ENCODE measurements around the gene TWNK.

TWNK gene

GRCh38 chr10:100997360-100998182 lies 10.2 kb downstream of the TWNK start:
- DNase-seq = peak; percentile 78

- DNase-seq = peak; percentile 78
Measured at GRCh38 chr10:100998183-100998990, 11.0 kb downstream of the TWNK start.

DNA sequence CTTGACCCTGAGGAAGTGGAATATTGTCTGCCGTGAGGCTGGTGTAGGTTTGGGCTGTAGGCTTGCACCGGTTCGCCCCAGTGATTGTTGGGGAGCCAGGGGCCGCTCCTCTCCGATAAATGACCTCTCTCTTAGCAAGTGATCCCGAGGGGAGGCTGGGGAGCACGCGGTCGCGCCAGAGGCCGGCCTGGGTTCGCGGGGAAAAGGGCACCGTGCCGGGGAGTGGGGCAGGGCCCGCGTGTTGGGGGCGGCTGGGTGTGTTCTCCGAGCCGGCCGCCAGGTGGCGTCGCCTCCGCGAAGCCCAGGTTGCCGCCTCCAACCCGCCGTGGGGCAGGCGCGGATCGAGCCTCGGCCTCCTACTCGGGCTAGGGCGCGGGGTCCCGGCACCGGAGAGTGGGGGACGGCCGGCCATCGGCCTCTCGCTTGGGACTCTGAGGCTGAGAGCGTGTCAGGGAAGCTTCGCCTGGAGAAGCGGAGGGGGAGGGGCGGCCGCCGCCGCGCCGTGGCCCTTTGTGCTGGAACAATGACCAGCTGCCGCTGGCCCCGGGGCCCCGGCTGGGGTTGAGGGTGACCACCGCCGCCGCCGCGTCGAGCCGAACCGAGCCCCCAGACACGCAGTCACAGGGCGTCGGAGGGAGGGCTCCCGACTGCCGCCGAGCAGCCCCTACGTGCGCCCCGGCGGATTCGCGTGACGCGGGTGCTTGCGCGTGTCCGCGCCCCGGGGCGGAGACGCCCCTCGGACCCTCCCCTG lies 11.8 kb downstream of the TWNK start:
- peak; percentile 56 for DNase-seq

GRCh38 chr10:100999742-101000126 lies 12.4 kb downstream of the TWNK start, which contains the start of gene LZTS2:
Gene LZTS2, plus strand, starts transcription at chr10:100999808. Its CDS starts 2,731 bp downstream, at chr10:101002539.
- DNase-seq = no peak

DNA sequence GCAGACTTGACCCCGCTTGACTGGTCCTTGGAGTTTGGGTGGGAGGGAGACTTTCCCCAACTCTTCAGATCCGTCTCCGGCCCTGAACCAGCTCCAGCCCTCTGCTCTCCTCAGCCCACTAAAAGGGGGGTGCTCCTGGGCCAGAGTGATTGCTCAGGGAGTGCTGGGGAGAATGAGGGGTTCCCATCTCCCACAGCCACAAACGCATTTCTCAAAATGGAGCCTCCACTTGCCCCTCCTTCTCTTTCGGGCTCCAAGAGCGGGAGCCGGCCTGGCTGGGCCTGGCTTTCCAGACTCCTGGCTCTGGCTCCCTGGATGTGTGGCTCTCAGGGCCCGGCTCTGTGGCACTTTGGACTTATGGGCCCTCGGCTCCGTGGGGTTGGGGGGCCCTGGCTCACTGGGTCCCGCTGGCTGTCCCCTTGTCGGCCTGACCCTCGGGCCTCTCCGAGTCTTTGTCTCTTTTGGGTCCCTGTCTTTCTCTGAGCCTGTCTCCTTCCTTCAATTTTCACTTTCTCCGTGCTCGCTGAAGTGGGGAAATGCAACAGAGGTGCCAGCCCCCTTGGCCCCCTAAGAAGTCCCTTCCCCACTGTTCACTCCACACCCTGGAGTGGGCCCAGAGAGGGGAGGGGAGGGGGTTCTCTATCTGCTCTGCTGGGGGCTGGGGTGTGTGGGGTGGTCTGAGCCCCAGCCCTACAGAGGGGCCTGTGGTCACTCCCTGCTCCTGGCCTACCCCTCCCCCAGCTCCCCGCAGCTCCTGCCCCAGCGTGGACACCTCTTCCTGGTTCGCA lies 13.0 kb downstream of the TWNK start:
- peak; percentile 49 for DNase-seq

GRCh38 chr10:101000915-101001658 lies 13.7 kb downstream of the TWNK start:
- DNase-seq = peak; percentile 90

DNA sequence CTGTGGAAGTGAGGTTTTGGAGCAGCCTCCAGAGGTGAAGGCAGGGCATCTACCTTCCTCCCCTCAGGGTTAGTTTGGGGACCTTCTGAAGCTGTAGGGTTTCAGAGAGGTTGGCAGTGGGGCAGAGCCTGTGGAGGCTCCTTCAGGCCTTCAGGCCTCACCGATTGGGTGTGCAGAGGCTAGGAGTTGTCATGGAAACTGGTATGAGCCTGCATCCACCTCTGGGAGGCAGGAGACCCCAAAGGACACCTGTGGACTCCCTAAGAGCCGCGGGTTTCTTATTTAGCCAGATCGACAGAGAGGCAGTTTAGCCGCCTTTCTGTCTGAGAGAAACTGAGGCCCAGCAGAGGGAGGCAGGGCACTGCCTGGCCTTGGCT lies 14.3 kb downstream of the TWNK start:
- no peak for DNase-seq

DNA sequence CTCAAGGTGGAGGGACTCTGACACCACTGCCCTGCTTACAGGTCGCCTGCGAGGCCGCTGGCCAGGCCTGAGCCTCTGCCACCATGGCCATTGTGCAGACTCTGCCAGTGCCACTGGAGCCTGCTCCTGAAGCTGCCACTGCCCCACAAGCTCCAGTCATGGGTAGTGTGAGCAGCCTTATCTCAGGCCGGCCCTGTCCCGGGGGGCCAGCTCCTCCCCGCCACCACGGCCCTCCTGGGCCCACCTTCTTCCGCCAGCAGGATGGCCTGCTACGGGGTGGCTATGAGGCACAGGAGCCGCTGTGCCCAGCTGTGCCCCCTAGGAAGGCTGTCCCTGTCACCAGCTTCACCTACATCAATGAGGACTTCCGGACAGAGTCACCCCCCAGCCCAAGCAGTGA lies 15.1 kb downstream of the TWNK start:
- DNase-seq = no peak

DNA sequence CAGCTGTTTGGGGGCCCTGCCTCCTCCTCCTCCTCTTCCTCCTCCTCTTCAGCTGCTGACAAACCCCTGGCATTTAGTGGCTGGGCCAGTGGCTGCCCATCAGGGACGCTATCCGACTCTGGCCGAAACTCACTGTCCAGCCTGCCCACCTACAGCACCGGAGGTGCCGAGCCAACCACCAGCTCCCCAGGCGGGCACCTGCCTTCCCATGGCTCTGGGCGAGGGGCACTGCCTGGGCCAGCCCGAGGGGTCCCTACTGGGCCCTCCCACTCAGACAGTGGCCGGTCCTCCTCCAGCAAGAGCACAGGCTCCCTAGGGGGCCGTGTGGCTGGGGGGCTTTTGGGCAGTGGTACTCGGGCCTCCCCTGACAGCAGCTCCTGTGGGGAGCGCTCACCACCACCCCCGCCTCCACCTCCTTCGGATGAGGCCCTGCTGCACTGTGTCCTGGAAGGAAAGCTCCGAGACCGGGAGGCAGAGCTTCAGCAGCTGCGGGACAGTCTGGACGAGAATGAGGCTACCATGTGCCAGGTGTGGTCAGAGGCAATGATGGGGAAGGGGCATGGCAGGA lies 16.4 kb downstream of the TWNK start:
- DNase-seq = no peak

DNA sequence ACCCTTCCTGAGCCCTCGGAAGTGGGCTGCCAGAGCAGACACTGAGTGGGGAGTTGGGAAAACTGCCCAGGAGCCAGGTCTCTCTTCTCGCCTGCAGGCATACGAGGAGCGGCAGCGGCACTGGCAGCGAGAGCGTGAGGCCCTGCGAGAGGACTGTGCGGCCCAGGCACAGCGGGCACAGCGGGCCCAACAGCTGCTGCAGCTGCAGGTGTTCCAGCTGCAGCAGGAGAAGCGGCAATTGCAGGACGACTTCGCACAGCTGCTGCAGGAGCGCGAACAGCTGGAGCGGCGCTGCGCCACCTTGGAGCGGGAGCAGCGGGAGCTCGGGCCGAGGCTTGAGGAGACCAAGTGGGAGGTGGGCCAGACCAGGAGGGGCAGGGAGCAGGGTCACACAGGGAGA lies 18.0 kb downstream of the TWNK start:
- no peak for DNase-seq

DNA sequence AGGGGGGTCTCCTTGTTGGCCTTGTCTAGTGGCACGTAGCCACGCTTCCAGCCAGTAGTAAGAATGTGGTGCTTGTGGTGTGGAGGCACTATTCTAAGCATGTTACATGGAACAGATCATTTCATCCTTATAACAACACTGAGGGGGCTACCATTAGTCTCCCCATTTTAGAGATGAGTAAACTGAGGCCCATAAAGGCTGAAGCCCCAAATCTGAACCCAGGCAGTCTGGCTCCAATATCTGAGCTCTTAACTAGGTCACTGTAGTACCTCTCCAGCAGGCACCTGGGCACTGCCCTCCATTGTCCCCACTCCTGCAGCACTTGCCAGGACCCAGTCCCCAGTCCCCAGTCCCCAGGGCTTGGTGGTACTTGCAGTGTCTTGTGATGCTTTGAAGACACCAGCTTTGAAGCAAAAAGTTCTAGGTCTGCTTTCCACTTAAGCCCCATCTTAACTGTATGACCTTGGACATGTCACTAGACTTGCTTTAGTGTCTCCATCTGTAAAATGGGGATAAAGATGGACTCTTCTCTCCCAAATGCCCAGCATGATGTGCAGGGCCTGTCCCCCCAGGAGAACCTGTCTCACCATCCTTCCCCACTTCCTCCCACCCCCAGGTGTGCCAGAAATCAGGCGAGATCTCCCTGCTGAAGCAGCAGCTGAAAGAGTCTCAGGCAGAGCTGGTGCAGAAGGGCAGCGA lies 18.7 kb downstream of the TWNK start:
- DNase-seq = no peak

DNA sequence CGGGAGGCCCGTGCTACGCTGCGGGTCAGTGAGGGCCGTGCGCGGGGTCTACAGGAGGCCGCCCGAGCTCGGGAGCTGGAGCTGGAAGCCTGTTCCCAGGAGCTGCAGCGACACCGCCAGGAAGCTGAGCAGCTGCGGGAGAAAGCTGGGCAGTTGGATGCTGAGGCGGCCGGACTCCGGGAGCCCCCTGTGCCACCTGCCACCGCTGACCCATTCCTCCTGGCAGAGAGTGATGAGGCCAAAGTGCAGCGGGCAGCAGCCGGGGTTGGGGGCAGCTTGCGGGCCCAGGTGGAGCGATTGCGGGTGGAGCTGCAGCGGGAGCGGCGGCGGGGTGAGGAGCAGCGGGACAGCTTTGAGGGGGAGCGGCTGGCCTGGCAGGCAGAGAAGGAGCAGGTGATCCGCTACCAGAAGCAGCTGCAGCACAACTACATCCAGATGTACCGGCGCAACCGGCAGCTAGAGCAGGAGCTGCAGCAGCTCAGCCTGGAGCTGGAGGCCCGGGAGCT lies 19.3 kb downstream of the TWNK start:
- peak; percentile 28 for DNase-seq

DNA sequence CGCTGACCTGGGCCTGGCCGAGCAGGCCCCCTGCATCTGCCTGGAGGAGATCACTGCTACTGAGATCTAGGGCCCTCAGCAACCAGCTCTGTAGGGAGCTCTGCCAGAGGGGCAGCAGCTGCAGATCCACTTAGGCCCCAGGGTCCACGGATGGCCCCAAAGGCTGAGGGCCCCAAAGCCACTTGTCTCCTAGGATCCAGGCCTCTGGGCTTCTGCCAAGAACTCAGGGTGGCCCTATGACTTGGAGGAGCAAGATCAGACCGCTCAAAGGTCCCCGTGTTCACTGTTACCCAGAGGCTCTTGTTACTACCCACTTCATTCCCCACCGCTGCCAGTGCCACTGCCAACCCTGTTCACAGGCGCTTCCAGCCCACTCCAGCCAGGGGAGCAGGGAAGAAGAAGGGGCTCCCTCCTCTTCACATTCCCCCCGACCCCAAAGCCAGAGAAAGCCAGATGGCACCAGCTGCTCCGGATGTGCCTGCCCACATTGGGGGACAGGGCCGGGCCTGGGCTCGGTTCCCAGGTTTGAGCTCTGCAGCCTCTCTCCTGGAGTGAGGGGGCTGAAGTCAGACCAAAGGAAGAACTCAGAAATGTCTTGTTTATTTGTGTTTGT lies 19.9 kb downstream of the TWNK start:
- peak; percentile 49 for DNase-seq

DNA sequence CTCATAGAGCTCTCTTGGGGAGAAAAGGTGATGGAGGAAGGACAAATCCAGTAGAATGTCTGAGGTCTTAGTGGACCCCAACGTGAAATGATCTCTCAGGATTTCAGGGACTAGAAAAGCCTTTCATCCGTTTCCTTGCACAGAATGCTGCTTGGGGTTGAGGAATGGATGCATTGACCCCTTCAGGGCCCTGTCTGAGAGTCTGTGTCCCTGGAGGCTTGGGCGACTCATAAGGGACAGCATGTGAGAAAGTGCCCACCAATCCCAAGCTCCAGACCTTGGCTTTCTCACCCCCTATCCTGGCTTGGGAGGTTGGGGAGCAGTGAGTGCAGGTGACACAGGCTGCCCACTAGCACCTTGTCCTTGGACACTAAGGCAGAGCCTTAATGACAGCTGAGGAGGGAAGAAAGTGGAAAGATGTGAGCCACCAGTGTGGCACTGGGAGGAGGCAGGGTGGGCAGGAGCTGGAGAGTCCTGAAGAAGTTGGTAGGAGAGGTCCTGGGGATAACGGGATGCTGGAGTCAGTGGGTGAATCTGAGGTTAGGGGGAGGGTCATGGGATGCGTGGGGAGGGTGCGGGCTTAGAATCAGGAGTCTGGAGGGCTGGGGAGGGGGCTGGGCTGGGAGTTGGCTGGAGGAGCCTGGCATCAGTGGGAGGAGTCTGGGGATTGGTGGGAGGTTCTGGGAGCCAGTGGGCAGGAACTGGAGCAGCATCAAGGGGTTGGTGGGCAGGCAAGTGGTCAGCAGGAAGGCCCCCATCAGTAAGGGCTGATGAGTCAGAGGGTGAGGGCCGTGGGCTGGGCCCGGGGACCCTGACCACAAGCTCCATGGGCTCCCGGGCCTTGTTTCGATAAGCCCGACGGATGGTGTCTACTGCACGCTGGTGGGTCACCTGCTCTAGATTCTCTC lies 20.8 kb downstream of the TWNK start:
- no peak for DNase-seq

GRCh38 chr10:101008823-101009423 lies 21.6 kb downstream of the TWNK start:
- DNase-seq = no peak

GRCh38 chr10:101010329-101010728 lies 23.0 kb downstream of the TWNK start:
- no peak for DNase-seq

DNA sequence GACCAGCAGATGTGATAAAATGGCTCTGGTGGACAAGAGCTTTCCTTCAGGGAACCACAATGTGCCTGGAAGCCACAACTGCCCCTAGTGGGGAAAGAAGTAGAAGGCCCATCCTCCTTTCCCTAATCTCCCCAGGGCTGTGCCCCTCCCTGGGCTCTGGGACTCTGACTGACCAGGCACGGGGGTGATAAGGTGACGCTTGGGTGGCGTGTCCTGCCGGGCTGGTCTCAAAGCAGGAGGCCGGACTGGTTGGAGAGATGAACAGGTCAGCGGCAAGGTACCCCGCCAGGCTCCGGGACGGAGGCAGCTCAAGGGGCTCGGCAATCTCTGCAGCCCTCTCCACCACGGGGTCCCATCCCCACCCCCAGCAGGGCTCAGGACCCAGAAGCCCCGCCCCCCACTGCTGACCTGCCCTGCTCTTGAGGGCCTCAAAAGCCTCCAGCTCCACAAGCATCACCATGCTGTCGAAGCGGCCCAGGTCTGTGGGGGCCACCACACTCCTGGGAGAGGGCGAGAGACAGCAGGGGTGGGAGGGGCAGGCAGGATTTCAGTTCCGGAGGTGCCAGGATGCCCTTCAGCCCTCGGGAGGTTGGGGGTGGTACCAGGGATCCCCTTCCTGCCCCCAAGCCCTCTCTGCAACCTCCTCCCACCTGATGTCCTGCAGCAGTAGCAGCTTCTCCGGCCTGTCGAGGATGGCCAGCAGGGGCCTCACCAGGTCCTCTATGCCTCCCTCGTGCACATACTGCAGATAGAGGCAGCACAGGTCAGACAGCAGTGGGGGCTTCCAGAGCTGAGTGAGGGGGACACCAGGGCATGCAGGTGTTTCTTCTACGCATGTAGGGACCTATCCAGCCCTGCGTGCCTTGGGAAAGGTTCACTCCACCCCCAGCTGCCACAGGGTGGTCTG lies 24.4 kb downstream of the TWNK start:
- DNase-seq = no peak

Measured in HCEC 1CT (cell line).